ENCODE results near the gene PRRX2. TPM values are rescaled to one million over a fixed set of nuclear protein-coding genes. Genes with fewer than 3 reads are reported as not detected.

PRRX2 gene
- total and polyA plus RNA-seq, 2 experiments from 2014 or later: 5.8 to 8.3 TPM

GRCh38 chr9:129655154-129655553, 10.3 kb upstream of the PRRX2 start (continued):
- TF ChIP-seq ZNF462 (CRISPR knock-in tag; IDR thresholded peaks at IDR 0.05): no peak
- TF ChIP-seq EZH2 (IDR thresholded peaks at IDR 0.05; ENCODE audit: low read depth, unreplicated experiment): no peak
- no peak for TF ChIP-seq EZH2phosphoT487 (IDR thresholded peaks at IDR 0.05; ENCODE audit: unreplicated experiment)
- TF ChIP-seq ZNF331 (CRISPR knock-in tag; IDR thresholded peaks at IDR 0.05; ENCODE audit: low read depth): no peak
- TF ChIP-seq JUNB (IDR thresholded peaks at IDR 0.05; ENCODE audit: unreplicated experiment): no peak
- no peak for TF ChIP-seq REST (IDR thresholded peaks at IDR 0.05; ENCODE audit: unreplicated experiment)
- TF ChIP-seq STAT1 (IDR thresholded peaks at IDR 0.05; ENCODE audit: unreplicated experiment): no peak

Measured in GM23338 (cell line).